ENCODE measurements around the gene UXT.

Gene UXT

GRCh38 chrX:47662144-47662657, 3.2 kb upstream of the UXT start:
- H3K27ac ChIP-seq = peak overlapping the region; percentile 44; the same call in 1 of the 2 replicates
- DNase-seq (ENCODE audit: low spot score) = peak; percentile 26
- ChIA-PET CTCF (interaction anchor here (0.6 kb wide), 1 partner anchor 162 kb away, joined by 3 read pairs; no protein-coding TSS in a partner anchor), POLR2A (ENCODE audit: low non-redundant PET) (interaction anchor here (0.7 kb wide), 1 partner anchor 101 kb away, joined by 3 read pairs; the partner anchor contains the start of gene ARAF)
- TF ChIP-seq, protein P1, sequence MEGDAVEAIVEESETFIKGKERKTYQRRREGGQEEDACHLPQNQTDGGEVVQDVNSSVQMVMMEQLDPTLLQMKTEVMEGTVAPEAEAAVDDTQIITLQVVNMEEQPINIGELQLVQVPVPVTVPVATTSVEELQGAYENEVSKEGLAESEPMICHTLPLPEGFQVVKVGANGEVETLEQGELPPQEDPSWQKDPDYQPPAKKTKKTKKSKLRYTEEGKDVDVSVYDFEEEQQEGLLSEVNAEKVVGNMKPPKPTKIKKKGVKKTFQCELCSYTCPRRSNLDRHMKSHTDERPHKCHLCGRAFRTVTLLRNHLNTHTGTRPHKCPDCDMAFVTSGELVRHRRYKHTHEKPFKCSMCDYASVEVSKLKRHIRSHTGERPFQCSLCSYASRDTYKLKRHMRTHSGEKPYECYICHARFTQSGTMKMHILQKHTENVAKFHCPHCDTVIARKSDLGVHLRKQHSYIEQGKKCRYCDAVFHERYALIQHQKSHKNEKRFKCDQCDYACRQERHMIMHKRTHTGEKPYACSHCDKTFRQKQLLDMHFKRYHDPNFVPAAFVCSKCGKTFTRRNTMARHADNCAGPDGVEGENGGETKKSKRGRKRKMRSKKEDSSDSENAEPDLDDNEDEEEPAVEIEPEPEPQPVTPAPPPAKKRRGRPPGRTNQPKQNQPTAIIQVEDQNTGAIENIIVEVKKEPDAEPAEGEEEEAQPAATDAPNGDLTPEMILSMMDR (conservative IDR thresholded peaks at IDR 0.05; ENCODE audit: low read depth) = no peak

DNA sequence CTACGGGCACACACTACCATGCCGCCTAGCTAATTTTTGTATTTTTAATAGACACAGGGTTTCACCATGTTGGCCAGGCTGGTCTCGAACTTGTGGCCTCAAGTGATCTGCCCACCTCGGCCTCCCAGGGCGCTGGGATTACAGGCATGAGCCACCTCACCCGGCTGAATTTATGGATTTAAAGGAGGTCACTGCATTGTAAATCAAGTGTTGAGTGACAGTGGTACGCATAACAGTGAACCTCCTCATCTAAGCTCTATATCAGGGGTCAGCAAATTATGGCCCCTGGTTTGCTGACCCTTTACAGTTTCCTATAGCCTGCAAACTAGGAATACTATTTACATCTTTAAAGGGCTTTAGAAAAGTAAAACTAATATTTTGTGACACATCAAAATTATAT, 2.6 kb upstream of the UXT start:
- TF ChIP-seq, protein P1 (conservative IDR thresholded peaks at IDR 0.05; ENCODE audit: low read depth) = no peak
- ChIA-PET POLR2A (ENCODE audit: low non-redundant PET) (no interaction called here), CTCF (no interaction called here)
- DNase-seq (ENCODE audit: low spot score) = no peak
- no peak overlapping the region for H3K27ac ChIP-seq

- peak overlapping the region; percentile 92 for H3K27ac ChIP-seq
- DNase-seq (ENCODE audit: low spot score) = no peak
- CTCF ChIA-PET = no interaction called here
- POLR2A ChIA-PET (ENCODE audit: low non-redundant PET) = no interaction called here
- TF ChIP-seq, protein P1 (conservative IDR thresholded peaks at IDR 0.05; ENCODE audit: low read depth) = no peak
These were observed 394 bp upstream of the UXT start for GRCh38 chrX:47659421-47659726.

- TF ChIP-seq, protein P1 (conservative IDR thresholded peaks at IDR 0.05; ENCODE audit: low read depth) = no peak
These were observed 688 bp downstream of the UXT start for GRCh38 chrX:47658301-47658683.

DNA sequence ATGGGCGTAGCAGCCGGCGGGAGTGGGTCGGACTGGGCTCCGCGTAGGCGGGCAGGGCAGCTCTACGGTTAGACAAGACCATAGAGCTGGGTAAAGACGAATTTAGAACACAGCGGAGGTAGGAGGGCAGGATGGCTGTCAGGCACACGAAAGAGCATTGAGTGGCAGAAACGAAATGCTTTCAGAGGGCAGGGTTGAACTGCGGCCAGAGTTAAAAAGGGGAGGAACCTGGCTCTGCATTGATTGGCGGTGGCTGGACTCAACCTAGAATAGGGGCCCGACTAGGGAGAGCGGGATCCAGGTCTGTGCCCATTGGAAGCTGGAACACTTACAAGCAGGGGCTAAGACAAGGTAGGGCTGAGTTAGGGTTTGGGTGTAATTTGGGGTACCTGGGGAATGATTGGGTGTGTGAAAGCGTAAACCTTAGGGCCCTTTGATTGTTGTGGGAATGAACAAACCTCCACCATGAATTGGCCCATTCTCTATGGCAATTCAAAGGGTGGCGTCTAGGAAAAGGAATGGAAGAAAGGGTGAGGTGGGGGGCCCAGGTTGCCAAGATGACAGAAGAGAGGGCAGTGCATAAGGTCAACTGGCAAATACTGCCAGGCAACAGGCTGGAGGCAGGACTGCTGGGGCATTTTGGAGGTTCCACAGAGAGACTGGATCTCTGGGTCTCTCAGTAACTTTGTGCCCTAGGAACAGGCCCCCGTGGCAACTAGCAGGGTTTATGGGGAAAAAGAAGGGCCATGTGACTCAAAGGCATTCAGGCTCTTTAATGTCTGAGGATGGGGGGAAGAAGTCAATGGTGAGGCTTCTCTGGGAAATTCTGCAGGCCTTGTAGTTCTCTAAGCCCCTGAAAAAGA, 7.7 kb downstream of the UXT start:
- H3K27ac ChIP-seq = peak overlapping the region; percentile 84
- TF ChIP-seq, protein P1 (conservative IDR thresholded peaks at IDR 0.05; ENCODE audit: low read depth) = no peak
- CTCF ChIA-PET = no interaction called here

More at GRCh38 chrX:47658301-47658683, 688 bp downstream of the UXT start:
- ChIA-PET POLR2A (ENCODE audit: low non-redundant PET) (no interaction called here), CTCF (interaction anchor here (0.8 kb wide), 1 partner anchor 10 kb away, joined by 4 read pairs; no protein-coding TSS in a partner anchor)
- no peak for DNase-seq (ENCODE audit: low spot score)
- peak overlapping the region; percentile 92 for H3K27ac ChIP-seq

DNA sequence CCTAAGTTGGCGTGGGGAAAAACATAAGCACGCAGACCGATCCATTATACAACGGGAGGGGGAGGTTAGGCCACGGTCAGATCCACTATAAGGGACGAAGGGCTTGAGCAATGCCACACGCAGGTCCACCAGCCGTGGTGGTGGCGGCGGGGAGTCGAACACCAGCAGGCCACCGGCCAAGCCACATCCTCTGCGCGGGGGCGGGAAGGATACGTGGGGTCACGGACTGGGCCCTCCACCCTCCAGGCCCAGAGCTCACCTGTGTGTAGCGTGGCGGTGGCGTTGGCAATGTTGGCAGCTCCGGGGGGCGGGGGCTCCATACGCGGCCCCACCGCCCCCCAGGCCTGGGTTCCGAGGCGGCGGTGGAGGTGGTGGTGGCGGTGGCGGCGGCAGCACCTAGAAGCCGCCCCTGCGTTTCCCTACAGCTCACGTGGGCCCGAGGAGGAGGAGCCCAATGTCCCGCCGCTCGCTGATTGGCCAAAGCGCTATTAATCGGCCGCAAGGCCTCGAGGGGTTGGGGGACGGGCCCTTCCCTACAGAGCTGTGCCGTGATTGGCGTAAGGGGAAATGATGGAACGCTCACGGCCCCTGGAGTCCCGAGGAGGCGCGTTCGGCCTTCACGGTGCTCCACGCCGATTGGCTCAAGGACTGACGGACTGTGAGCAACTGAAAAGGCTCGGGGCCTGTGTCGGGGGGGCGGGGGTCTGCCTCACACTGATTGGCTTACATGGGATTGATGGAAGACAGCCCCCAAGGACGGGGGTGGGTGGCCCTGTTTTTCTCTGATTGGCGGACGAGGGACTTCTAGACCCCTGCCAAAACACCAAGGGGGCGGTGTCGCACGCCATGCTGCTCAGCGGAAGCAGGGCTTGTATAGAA, 8.6 kb downstream of the UXT start, which contains the start of gene ELK1:
Gene ELK1 (minus strand): TSS at position 400 of the 879 bp plus-strand sequence. CDS start 9,122 bp downstream, outside the sequence.
- CTCF ChIA-PET = no interaction called here
- POLR2A ChIA-PET (ENCODE audit: low non-redundant PET) = no interaction called here
- TF ChIP-seq, protein P1 (conservative IDR thresholded peaks at IDR 0.05; ENCODE audit: low read depth) = no peak

More for the DNA sequence above, 7.7 kb downstream of the UXT start:
- POLR2A ChIA-PET (ENCODE audit: low non-redundant PET) = no interaction called here
- DNase-seq (ENCODE audit: low spot score) = no peak

More for the DNA sequence above, 8.6 kb downstream of the UXT start, which contains the start of gene ELK1:
- peak within 1 kb of the TSS; percentile 84 for H3K27ac ChIP-seq
- peak; percentile 91 for DNase-seq (ENCODE audit: low spot score)
